Esophagus (tissue), 2 donors: ENCODE results near the gene MCC. TPM values are rescaled to one million over a fixed set of nuclear protein-coding genes. Genes with fewer than 3 reads are reported as not detected.
"Not testable (repeated sequence)": the region's sequence is repeated elsewhere in the genome, so short reads cannot be mapped to it uniquely, and the experiment has no call there.

ENCODE experiments used
- H3K27ac ChIP-seq, 2 donors: one replicate each; pipeline ENCODE4 v1.5.1; 2013; ENCODE audit warnings: low read depth in 2 of 2, mild to moderate bottlenecking in 2 of 2, inconsistent platforms in 1 of 2, low read length in 1 of 2, moderate library complexity in 1 of 2
- H3K27me3 ChIP-seq, 2 donors: one replicate each; pipeline ENCODE4 v1.6.1; 2013; ENCODE audit warnings: low read length in 2 of 2, control low read depth in 1 of 2, mild to moderate bottlenecking in 1 of 2; ENCODE audit not compliant: insufficient read depth in 2 of 2, control insufficient read depth in 1 of 2
- H3K36me3 ChIP-seq, 2 donors: one replicate each; pipeline ENCODE4 v1.6.1; 2013; ENCODE audit warnings: low read length in 1 of 2; ENCODE audit not compliant: control insufficient read depth in 2 of 2, insufficient read depth in 2 of 2
- H3K4me1 ChIP-seq, 2 donors: one replicate each; pipeline ENCODE4 v1.6.1; 2013; ENCODE audit warnings: low read length in 1 of 2; ENCODE audit not compliant: control insufficient read depth in 2 of 2, insufficient read depth in 2 of 2
- H3K4me3 ChIP-seq, 2 donors: one replicate each; pipeline ENCODE4 v1.5.1; 2013; ENCODE audit warnings: low read length in 2 of 2, mild to moderate bottlenecking in 2 of 2, low read depth in 1 of 2, moderate library complexity in 1 of 2
- H3K9me3 ChIP-seq, 2 donors: one replicate each; pipeline ENCODE4 v1.6.1; 2013; ENCODE audit warnings: mild to moderate bottlenecking in 2 of 2, low read depth in 1 of 2, low read length in 1 of 2, moderate library complexity in 1 of 2; ENCODE audit not compliant: control insufficient read depth in 2 of 2, insufficient read depth in 1 of 2
- WGBS, 2 donors: extraction: QIAGEN DNeasy Blood & Tissue Kit; methylation state at CpG; one replicate each; pipeline ENCODE4 v1.1.7; 2013; 5-methylcytosine and 5-hydroxymethylcytosine counted together
- polyA plus RNA-seq, 2 donors: library from polyadenylated mRNA; stranded (reverse); fragments of 200-250 nt; gene quantifications; one replicate each; pipeline ENCODE4 v1.2.3, GENCODE V29; 2013
- donor health status: healthy with polysubstance abuse.
- donor health status: Bipolar disorder and iron deficiency.

MCC gene
- polyA plus RNA-seq, 2 donors = 7.2 to 8.3 TPM

GRCh38 chr5:113075019-113075418, 413.2 kb downstream of the MCC start:
- 94 to 98% methylated on average over 11 to 21 of the region's 21 CpGs for WGBS, 2 donors
- Histone ChIP-seq H3K4me1 (no peaks in the 10 kb centered on the region), H3K36me3 (peaks cover 0 to 13% of the 10 kb centered on the region in 2 donors), H3K9me3 (no peaks in the 10 kb centered on the region), H3K4me3 (no peak overlapping the region), H3K27me3 (no peaks in the 10 kb centered on the region), H3K27ac (no peak overlapping the region)

- not testable (repeated sequence) for H3K27ac ChIP-seq, H3K9me3 ChIP-seq, H3K4me3 ChIP-seq, H3K4me1 ChIP-seq, H3K27me3 ChIP-seq
- H3K36me3 ChIP-seq = peaks cover 0 to 13% of the 10 kb centered on the region in 2 donors
- 77 to 84% methylated on average over 11 of the region's 11 CpGs for WGBS, 2 donors
Measured at GRCh38 chr5:113073629-113074034, 414.6 kb downstream of the MCC start.

DNA sequence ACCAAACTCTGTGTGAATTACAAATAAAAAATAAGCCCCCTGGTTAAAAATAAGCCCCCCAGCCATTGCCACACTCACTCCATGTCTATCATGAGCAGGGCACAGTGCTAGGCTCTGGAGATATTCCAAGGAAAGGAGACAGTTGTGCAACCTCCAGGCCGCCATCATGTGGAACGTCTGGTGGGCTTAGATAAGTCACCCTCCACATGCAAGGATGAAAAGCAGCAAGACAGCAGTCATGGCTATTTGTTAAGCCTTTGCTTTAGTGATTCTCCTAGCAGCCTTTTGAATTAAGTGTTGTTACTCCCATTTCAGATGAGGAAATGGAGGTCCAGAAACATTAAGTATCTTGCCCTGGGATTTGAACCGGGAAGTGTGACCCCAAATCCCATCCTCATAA, 416.9 kb downstream of the MCC start:
- no peak overlapping the region for H3K27ac ChIP-seq
- H3K9me3 ChIP-seq = no peaks in the 10 kb centered on the region
- H3K36me3 ChIP-seq = peaks cover 0 to 31% of the 10 kb centered on the region in 2 donors
- no peak overlapping the region for H3K4me3 ChIP-seq
- no peaks in the 10 kb centered on the region for H3K4me1 ChIP-seq
- WGBS, 2 donors = 69 to 90% methylated on average over 3 of the region's 3 CpGs
- H3K27me3 ChIP-seq = no peaks in the 10 kb centered on the region

DNA sequence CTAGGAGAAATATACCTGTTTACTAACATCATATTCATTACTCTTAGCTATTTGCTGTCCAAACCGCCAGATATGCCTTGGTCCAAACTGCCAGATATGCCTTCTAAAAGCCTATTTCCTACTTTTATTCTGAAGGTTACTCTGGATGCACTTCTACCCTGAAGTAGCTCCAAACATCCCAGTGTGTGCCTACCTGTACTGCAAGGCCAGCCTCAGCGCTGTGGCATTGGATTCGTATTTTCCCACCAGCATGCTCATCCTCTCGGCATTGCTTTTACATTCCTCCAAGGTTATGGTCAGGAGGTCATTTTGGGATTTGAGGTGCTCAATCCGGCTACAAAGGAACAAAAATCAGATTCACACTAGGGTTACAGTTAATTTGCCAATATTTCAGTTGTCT, 417.4 kb downstream of the MCC start:
- Histone ChIP-seq H3K4me1 (no peaks in the 10 kb centered on the region), H3K36me3 (peaks cover 0 to 31% of the 10 kb centered on the region in 2 donors), H3K27me3 (no peaks in the 10 kb centered on the region), H3K9me3 (no peaks in the 10 kb centered on the region), H3K27ac (no peak overlapping the region), H3K4me3 (no peak overlapping the region)
- WGBS, 2 donors = 87 to 97% methylated on average over 5 of the region's 5 CpGs

DNA sequence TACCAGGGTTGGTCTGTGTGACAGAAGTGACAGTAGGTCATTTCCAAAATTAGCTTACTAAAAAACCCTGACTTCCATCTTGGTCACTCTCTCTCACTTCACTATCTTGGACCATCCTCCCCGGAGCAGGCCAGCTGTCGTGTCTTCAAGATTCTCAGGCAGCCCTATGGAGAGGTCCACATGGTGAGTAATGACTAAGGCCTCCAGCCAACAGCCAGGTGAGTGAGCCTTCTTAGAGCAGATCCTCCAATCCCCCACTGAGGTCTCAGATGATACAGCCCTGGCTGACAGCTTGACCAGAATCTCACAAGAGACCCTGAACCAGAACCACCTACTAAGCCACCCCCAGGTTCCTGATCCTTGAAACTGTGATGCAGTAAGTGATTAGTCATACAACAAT, 419.7 kb downstream of the MCC start:
- WGBS, 2 donors = 94 to 95% methylated on average over 2 of the region's 2 CpGs
- H3K27me3 ChIP-seq = no peaks in the 10 kb centered on the region
- H3K36me3 ChIP-seq = peaks cover 2 to 35% of the 10 kb centered on the region in 2 donors
- H3K4me3 ChIP-seq = no peak overlapping the region
- no peaks in the 10 kb centered on the region for H3K4me1 ChIP-seq
- H3K27ac ChIP-seq = no peak overlapping the region
- no peaks in the 10 kb centered on the region for H3K9me3 ChIP-seq

DNA sequence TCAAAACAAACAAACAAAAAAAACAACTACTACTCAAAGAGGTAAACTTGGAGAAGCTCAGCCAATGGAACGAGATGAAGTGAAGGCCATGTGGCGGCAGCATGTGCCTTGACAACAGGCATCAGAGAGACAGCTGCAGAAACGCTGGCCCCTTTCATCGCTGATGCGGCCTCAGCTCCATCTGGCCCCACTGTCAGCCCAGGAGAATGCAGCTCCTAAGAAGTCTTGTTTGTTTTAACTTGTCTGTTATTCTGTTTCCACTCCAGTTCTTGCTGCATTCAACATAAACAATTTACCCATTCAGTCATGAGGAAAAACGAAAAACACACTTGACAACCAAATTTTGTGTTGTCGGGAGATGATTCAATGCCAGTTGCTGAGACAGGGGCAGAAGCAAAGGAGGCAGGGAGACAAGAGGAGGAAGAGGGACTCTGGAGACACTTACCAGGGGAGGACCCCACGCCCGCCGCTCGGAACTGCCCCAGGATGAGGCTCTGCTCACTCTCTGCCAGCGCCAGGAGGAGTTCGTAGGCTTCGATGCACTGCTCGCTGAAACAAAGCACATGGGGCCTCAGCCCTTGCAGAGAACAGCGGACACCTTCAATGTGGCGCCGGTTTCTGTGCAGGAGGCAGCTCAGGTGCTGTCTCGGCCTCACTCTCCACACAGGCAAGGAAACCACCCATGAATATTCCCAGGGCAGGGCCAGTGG, 420.5 kb downstream of the MCC start:
- 82 to 84% methylated on average over 19 of the region's 19 CpGs for WGBS, 2 donors
- H3K9me3 ChIP-seq = no peaks in the 10 kb centered on the region
- no peak overlapping the region for H3K27ac ChIP-seq
- H3K27me3 ChIP-seq = no peaks in the 10 kb centered on the region
- no peak overlapping the region for H3K4me3 ChIP-seq
- H3K4me1 ChIP-seq = no peaks in the 10 kb centered on the region
- H3K36me3 ChIP-seq = peaks cover 2 to 42% of the 10 kb centered on the region in 2 donors

GRCh38 chr5:113065626-113066025, 422.6 kb downstream of the MCC start:
- Histone ChIP-seq H3K27me3 (no peaks in the 10 kb centered on the region), H3K9me3 (no peaks in the 10 kb centered on the region), H3K27ac (no peak overlapping the region), H3K36me3 (peaks cover 2 to 42% of the 10 kb centered on the region in 2 donors), H3K4me3 (no peak overlapping the region), H3K4me1 (no peaks in the 10 kb centered on the region)
- 93 to 95% methylated on average over 2 of the region's 2 CpGs for WGBS, 2 donors

GRCh38 chr5:113064806-113065205, 423.4 kb downstream of the MCC start:
- H3K4me3 ChIP-seq = no peak overlapping the region
- no peaks in the 10 kb centered on the region for H3K9me3 ChIP-seq
- H3K4me1 ChIP-seq = no peaks in the 10 kb centered on the region
- H3K36me3 ChIP-seq = peaks cover 2 to 43% of the 10 kb centered on the region in 2 donors
- H3K27ac ChIP-seq = no peak overlapping the region
- no peaks in the 10 kb centered on the region for H3K27me3 ChIP-seq
- WGBS, 2 donors = 96 to 100% methylated on average over 1 of the region's 1 CpG

- H3K27ac ChIP-seq = no peak overlapping the region
- no peaks in the 10 kb centered on the region for H3K27me3 ChIP-seq
- no peaks in the 10 kb centered on the region for H3K4me1 ChIP-seq
- WGBS, 2 donors = 82 to 85% methylated on average over 12 of the region's 12 CpGs
- no peak overlapping the region for H3K4me3 ChIP-seq
- H3K9me3 ChIP-seq = no peaks in the 10 kb centered on the region
- H3K36me3 ChIP-seq = peaks cover 2 to 43% of the 10 kb centered on the region in 2 donors
Measured at GRCh38 chr5:113063927-113064326, 424.3 kb downstream of the MCC start.

- H3K9me3 ChIP-seq = no peaks in the 10 kb centered on the region
- H3K36me3 ChIP-seq = peaks cover 2 to 37% of the 10 kb centered on the region in 2 donors
- no peaks in the 10 kb centered on the region for H3K27me3 ChIP-seq
- H3K4me3 ChIP-seq = no peak overlapping the region
- H3K4me1 ChIP-seq = peaks cover 3% of the 10 kb centered on the region in 2 donors
- WGBS, 2 donors = 84 to 87% methylated on average over 6 of the region's 6 CpGs
- H3K27ac ChIP-seq = no peak overlapping the region
Measured at GRCh38 chr5:113062869-113063508, 425.3 kb downstream of the MCC start.
